Smooth muscle cell (in vitro differentiated cells): ENCODE measurements around the gene PPIL1. TPM values are rescaled to one million over a fixed set of nuclear protein-coding genes. Genes with fewer than 3 reads are reported as not detected.

Experiments used
- DNase-seq: peaks from one replicate; lab custom pipeline; 2025; ENCODE audit not compliant: unreplicated experiment; lab: John Stamatoyannopoulos, UW
- H2AFZ ChIP-seq: fragments of 200-600 bp; sonication (generic); 2 replicates; pipeline ENCODE4 v1.6.0; 2016; ENCODE audit warnings: antibody characterized with exemption, low read depth, mild to moderate bottlenecking
- H3F3A ChIP-seq: fragments of 200-600 bp; sonication (generic); 2 replicates; pipeline ENCODE4 v1.6.0; 2017; ENCODE audit warnings: antibody characterized with exemption, low read depth
- H3K27ac ChIP-seq: fragments of 200-600 bp; sonication (generic); 2 replicates; pipeline ENCODE4 v1.5.1; 2016; ENCODE audit warnings: low read depth, mild to moderate bottlenecking
- H3K27me3 ChIP-seq: fragments of 200-600 bp; sonication (generic); 2 replicates; pipeline ENCODE4 v1.6.1; 2016; ENCODE audit warnings: low read depth, mild to moderate bottlenecking
- H3K36me3 ChIP-seq: fragments of 200-600 bp; sonication (generic); 2 replicates; pipeline ENCODE4 v1.5.1; 2016; ENCODE audit warnings: low read depth
- H3K4me1 ChIP-seq: fragments of 200-600 bp; sonication (generic); 2 replicates; pipeline ENCODE4 v1.5.1; 2016; ENCODE audit warnings: low read depth
- H3K4me2 ChIP-seq: fragments of 200-600 bp; sonication (generic); 2 replicates; pipeline ENCODE4 v1.6.0; 2016; ENCODE audit warnings: mild to moderate bottlenecking
- H3K4me3 ChIP-seq: fragments of 200-600 bp; sonication (generic); 2 replicates; pipeline ENCODE4 v1.5.1; 2016; ENCODE audit warnings: mild to moderate bottlenecking
- H3K79me2 ChIP-seq: fragments of 200-600 bp; sonication (generic); 2 replicates; pipeline ENCODE4 v1.6.0; 2016; ENCODE audit warnings: low read depth, mild to moderate bottlenecking
- H3K9ac ChIP-seq: fragments of 200-600 bp; sonication (generic); 2 replicates; pipeline ENCODE4 v1.6.0; 2016; ENCODE audit warnings: low read depth
- H3K9me3 ChIP-seq: fragments of 200-600 bp; sonication (generic); replicated peaks from 2 replicates; pipeline ENCODE4 v1.5.1; 2016; ENCODE audit warnings: low read depth
- H4K20me1 ChIP-seq: fragments of 200-600 bp; sonication (generic); 2 replicates; pipeline ENCODE4 v1.6.0; 2016; ENCODE audit warnings: low read depth
- CTCF ChIP-seq: fragments of 200-600 bp; sonication (generic); IDR thresholded peaks from 2 replicates; pipeline ENCODE4 v1.5.1; 2017; ENCODE audit warnings: borderline replicate concordance, mild to moderate bottlenecking, antibody characterized with exemption; ENCODE audit not compliant: insufficient read depth, poor library complexity, severe bottlenecking
- WGBS: methylation state at CpG from one replicate; pipeline ENCODE4 v1.1.7; 2016; ENCODE audit warnings: low lambda C conversion rate; 5-methylcytosine and 5-hydroxymethylcytosine counted together
- polyA plus RNA-seq: library from polyadenylated mRNA; unstranded; fragments of >200 nt; fragmentation: Nextera tagmentation; extraction: Ambion mirVana; gene quantifications from 2 replicates; pipeline ENCODE4 v1.2.1, GENCODE V29; 2016
- total RNA-seq: library from RNA; depleted of rRNA; stranded (reverse); fragments of >200 nt; gene quantifications from 2 replicates; pipeline ENCODE4 v1.2.3, GENCODE V29; 2014

PPIL1 gene
- total and polyA plus RNA-seq, 2 experiments from 2014 or later: 45.4 to 49.3 TPM

GRCh38 chr6:36805917-36806316, 68.7 kb downstream of the PPIL1 start:
- no peaks in the 10 kb centered on the region for H3K27me3 ChIP-seq
- no peak overlapping the region for H3K4me3 ChIP-seq
- no peaks in the 10 kb centered on the region for H3K36me3 ChIP-seq
- H4K20me1 ChIP-seq: no peaks in the 10 kb centered on the region
- H2AFZ ChIP-seq: no peak overlapping the region
- H3K27ac ChIP-seq: no peak overlapping the region
- H3K9me3 ChIP-seq: no peaks in the 10 kb centered on the region
- H3K9ac ChIP-seq: no peak overlapping the region
- no peak for TF ChIP-seq CTCF
- no peak for DNase-seq
- no peaks in the 10 kb centered on the region for H3K79me2 ChIP-seq
- H3F3A ChIP-seq: no peaks in the 10 kb centered on the region
- 63% methylated on average over 8 of the region's 8 CpGs for WGBS
- no peak overlapping the region for H3K4me2 ChIP-seq
- peaks cover 15% of the 10 kb centered on the region for H3K4me1 ChIP-seq

- Histone ChIP-seq H3K4me1 (peaks cover 15% of the 10 kb centered on the region), H2AFZ (no peak overlapping the region), H3K79me2 (no peaks in the 10 kb centered on the region), H3K27ac (no peak overlapping the region), H3F3A (no peaks in the 10 kb centered on the region), H3K27me3 (no peaks in the 10 kb centered on the region), H4K20me1 (no peaks in the 10 kb centered on the region), H3K36me3 (no peaks in the 10 kb centered on the region), H3K9ac (no peak overlapping the region), H3K9me3 (no peaks in the 10 kb centered on the region), H3K4me2 (no peak overlapping the region), H3K4me3 (no peak overlapping the region)
- no peak for TF ChIP-seq CTCF
- DNase-seq: no peak
- 65% methylated on average over 7 of the region's 7 CpGs for WGBS
Measured at GRCh38 chr6:36805096-36805797, 69.4 kb downstream of the PPIL1 start.

Other genes starting within 250 kb of the PPIL1 start
- gene CDKN1A, start 196.1 kb downstream of the PPIL1 start, total RNA-seq: 859 and 967 TPM in 2 replicates
- 1,623 and 1,633 TPM in 2 replicates for gene CDKN1A, start 196.1 kb downstream of the PPIL1 start, polyA plus RNA-seq
- gene RAB44, start 177.0 kb downstream of the PPIL1 start, total RNA-seq: not detected in 2 replicates
- gene RAB44, start 177.0 kb downstream of the PPIL1 start, polyA plus RNA-seq: 0.03 and 0.17 TPM in 2 replicates
- 0.31 TPM in 1 of 2 replicates, not detected in the other for gene CPNE5, start 35.4 kb downstream of the PPIL1 start, total RNA-seq
- gene CPNE5, start 35.4 kb downstream of the PPIL1 start, polyA plus RNA-seq: 0.43 and 1.0 TPM in 2 replicates
- 40.7 and 45.7 TPM in 2 replicates for gene C6orf89, start 11.1 kb upstream of the PPIL1 start, total RNA-seq
- 43.7 and 44.6 TPM in 2 replicates for gene C6orf89, start 11.1 kb upstream of the PPIL1 start, polyA plus RNA-seq
- 1.2 and 4.1 TPM in 2 replicates for gene PI16, start 79.9 kb upstream of the PPIL1 start, total RNA-seq
- 7.2 and 9.6 TPM in 2 replicates for gene PI16, start 79.9 kb upstream of the PPIL1 start, polyA plus RNA-seq
- gene MTCH1, start 111.4 kb upstream of the PPIL1 start, total RNA-seq: 200 and 225 TPM in 2 replicates
- 441 and 517 TPM in 2 replicates for gene MTCH1, start 111.4 kb upstream of the PPIL1 start, polyA plus RNA-seq
- gene FGD2, start 130.9 kb upstream of the PPIL1 start, total RNA-seq: not detected in 2 replicates
- gene FGD2, start 130.9 kb upstream of the PPIL1 start, polyA plus RNA-seq: not detected in 2 replicates